H1 (cell line): ENCODE results near the gene BCL3. TPM values are rescaled to one million over a fixed set of nuclear protein-coding genes. Genes with fewer than 3 reads are reported as not detected.

Experiments
- CTBP2 ChIP-seq: IDR thresholded peaks from 2 replicates; pipeline ENCODE4 v1.7.0; 2011; ENCODE audit warnings: borderline replicate concordance, mild to moderate bottlenecking, moderate library complexity, mixed read lengths, low read length; ENCODE audit not compliant: insufficient read depth, insufficient read length
- GABPA ChIP-seq: IDR thresholded peaks from 2 replicates; pipeline ENCODE4 v1.6.1; 2011; ENCODE audit warnings: mild to moderate bottlenecking, low read length, moderate library complexity, borderline replicate concordance; ENCODE audit not compliant: insufficient read depth
- TEAD4 ChIP-seq: IDR thresholded peaks from 2 replicates; pipeline ENCODE4 v1.6.1; 2012; ENCODE audit warnings: low read depth, low read length, inconsistent platforms, mixed read lengths
- polyA plus RNA-seq, 7 experiments: library from polyadenylated mRNA; depleted of rRNA in 3 of 7; stranded (reverse) in 5 of 7; unstranded in 2 of 7; fragments of >200 nt in 5 of 7; fragments of 200-250 nt in 2 of 7; gene quantifications; 1 replicate in 5 of 7; 2 replicates in 1 of 7; 4 replicates in 1 of 7; pipeline versions ENCODE4 v1.2.1 to v1.2.3, GENCODE V29; 2011 to 2013; ENCODE audit warnings: missing spikeins in 2 of 7, mixed read lengths in 2 of 7
- total RNA-seq: library from RNA; stranded (reverse); fragmentation: NEBNext Ultra II Directional; extraction: Animal tissue kit (Norgen Biotek cat#: 25700); gene quantifications from 2 replicates; pipeline ENCODE4 v1.2.1, GENCODE V29; 2021
- TF ChIP-seq, protein P1 (sequence below): IDR thresholded peaks from 2 replicates; pipeline ENCODE4 v1.6.1; 2011; ENCODE audit warnings: low read length, improper control_type of control experiment

BCL3 gene
- total and polyA plus RNA-seq, 2 of the 8 experiments (the other 6 are each of a cell fraction or from before 2014, with no cell fraction given) = 0.88 to 2.4 TPM

DNA sequence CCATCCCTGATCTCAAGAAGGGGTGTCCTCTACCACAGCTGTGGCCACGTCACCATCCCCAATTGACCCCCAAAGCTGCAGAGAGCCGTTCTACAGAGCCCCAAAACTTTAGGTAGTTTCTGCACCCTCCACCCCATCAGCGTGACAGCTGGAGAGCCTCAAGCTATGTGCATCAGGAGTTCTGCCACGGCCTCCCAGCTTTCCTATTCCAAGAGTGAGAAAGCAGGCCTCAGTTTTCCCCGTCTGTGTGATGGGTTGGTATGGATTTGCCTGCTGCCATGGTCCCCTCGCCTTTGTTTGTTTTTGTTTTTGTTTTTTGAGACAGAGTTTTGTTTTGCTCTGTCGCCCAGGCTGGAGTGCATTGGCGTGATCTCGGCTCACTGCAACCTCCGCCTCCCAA is 1.5 kb downstream of the BCL3 start (continued):
- TF ChIP-seq, protein P1, sequence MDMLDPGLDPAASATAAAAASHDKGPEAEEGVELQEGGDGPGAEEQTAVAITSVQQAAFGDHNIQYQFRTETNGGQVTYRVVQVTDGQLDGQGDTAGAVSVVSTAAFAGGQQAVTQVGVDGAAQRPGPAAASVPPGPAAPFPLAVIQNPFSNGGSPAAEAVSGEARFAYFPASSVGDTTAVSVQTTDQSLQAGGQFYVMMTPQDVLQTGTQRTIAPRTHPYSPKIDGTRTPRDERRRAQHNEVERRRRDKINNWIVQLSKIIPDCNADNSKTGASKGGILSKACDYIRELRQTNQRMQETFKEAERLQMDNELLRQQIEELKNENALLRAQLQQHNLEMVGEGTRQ = no peak
- no peak for TF ChIP-seq CTBP2
- no peak for TF ChIP-seq GABPA
- TF ChIP-seq TEAD4 = no peak
